Hematopoietic multipotent progenitor cell treated with erythropoietin and hydrocortisone succinate and interleukin-3 and kit ligand, for 6 days (in vitro differentiated cells): ENCODE measurements around the gene ANAPC2.

ENCODE experiments used
- DNase-seq: peaks from one replicate; pipeline ENCODE4 v3.0.0-alpha.2; 2015

Gene ANAPC2

GRCh38 chr9:137160716-137161557 lies 27.4 kb downstream of the ANAPC2 start:
- no peak for DNase-seq

DNA sequence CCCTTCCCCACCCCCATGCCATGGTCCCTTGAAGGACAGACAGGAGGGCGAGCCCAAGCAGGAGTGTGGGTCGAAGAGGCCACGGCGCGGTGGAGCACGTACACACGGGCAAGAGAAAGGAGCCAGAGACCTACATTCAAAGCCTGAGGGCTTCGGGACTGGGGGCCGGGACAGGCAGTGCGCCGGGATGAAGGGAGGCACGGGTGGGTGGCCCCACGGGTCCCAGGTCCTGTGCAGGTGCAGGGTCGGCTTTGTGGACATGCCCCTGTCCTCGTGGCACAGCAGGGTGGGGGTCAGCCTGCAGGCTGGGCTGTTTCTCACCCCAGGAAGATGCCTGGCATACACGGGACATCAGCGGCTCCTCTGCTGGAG lies 28.3 kb downstream of the ANAPC2 start:
- DNase-seq: no peak

DNA sequence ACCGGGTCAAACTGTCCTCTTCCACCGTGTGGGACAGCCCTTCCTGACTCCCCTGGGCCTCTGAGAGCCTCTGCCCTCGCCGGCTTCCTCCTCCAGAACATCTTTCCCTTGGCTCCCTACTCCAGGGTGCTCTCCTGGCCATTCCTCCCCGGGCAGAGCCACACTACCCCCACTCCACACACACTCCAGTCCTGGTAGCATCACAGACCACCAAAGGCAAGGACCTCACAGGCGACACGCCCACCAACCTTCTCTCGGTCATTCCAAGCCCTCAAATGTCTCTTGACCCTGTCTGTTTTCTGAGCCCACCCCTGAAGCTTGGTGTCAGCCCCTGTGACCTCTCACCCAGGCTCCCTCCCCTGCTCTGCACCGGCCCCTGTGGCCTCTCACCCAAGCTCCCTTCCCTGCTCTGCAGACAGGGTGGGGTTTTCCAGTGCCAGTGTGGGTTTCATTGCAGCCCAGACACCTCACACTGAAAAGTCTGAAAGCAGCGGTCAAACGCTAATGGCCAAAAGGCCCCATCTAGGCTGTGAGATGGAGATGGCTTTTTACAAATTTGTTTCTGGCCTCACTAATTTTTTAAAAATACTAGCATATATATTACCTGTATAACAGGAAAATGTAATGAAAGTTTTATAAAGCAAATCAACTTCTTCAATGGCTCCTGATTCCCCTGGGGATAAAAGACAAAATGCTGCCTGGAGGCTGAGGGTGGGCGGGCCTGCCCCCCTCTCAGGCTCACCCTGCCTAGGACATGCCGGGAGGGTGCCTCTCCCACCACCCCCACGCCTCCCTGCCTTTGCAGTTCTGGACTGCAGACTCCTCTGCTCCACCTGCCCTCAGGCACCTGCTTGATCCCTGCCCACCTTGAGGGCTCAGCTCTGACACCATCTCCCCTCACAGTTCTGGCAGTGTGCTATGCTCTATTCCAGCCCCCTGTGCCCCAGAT lies 29.0 kb downstream of the ANAPC2 start:
- DNase-seq: no peak

GRCh38 chr9:137158625-137159024 lies 29.7 kb downstream of the ANAPC2 start:
- no peak for DNase-seq

GRCh38 chr9:137157618-137158415 lies 30.5 kb downstream of the ANAPC2 start:
- DNase-seq: no peak

DNA sequence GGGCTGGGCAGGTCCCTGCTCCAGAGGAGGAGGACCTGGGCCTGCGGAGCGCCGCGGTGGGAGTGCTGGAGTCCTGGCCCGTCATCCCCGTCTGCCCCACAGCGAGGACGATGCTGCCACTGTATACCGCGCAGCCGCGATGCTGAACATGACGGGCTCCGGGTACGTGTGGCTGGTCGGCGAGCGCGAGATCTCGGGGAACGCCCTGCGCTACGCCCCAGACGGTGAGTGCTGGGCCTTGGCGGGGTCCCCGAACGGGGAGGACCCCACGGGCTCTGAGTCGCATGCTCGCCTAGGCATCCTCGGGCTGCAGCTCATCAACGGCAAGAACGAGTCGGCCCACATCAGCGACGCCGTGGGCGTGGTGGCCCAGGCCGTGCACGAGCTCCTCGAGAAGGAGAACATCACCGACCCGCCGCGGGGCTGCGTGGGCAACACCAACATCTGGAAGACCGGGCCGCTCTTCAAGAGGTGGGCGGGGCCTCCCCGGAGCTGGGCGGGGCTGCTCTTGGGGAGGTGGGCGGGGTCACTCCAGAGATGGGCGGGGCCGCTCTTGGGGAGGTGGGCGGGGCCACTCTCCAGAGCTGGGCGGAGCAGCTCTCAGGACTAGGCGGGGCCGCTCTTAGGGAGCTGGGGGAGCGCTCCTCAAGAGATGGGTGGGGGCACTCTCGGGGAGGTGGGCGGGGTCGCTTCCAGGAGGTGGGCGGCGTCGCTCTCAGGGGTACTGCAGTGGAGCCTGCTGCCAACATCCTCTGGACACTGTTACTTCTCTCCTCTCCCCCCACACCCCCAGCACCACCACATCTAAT lies 31.6 kb downstream of the ANAPC2 start:
- peak; percentile 89 for DNase-seq

DNA sequence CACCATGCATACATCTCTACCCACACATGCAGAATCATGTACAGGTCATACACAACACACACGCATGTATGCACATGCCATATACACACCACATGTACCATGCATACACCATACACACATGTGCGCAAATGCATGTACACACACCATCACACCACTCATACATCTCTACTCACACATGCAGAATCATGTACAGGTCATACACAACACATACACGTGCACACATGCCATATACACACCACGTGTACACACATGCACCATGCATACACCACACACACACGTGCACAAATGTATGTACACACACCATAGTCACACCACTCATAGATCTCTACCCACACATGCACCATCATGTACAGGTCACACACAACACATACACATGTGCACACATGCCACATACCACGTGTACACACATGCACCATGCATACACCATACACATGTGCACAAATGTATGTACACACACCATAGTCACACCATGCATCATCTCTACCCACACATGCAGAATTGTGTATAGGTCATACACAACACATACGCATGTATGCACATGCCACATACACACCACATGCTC lies 35.4 kb downstream of the ANAPC2 start:
- DNase-seq: no peak

GRCh38 chr9:137150617-137151457 lies 37.5 kb downstream of the ANAPC2 start:
- peak; percentile 85 for DNase-seq

- peak; percentile 80 for DNase-seq
Measured at GRCh38 chr9:137149942-137150616, 38.3 kb downstream of the ANAPC2 start.

DNA sequence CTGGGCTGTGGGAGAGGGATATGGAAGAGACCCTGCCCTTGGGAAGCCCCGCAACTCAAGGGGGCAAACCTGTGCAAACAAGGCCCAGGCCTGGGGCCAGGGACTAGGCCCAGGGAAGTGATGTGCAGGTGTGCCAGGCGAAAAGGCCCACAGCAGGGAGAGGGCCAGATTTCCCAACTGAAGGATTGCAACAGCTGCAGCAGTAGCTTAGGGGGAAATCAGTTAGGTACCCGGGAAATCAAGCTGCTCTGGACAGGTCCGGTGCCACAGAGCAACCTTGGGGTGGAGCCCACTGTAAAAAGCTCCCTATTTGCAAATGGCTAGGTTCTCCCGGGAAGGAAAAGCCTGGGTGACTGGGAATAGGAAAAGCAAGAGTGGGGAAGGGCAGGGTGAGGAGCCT lies 39.0 kb downstream of the ANAPC2 start:
- no peak for DNase-seq

GRCh38 chr9:137148661-137149060 lies 39.7 kb downstream of the ANAPC2 start:
- DNase-seq: no peak

DNA sequence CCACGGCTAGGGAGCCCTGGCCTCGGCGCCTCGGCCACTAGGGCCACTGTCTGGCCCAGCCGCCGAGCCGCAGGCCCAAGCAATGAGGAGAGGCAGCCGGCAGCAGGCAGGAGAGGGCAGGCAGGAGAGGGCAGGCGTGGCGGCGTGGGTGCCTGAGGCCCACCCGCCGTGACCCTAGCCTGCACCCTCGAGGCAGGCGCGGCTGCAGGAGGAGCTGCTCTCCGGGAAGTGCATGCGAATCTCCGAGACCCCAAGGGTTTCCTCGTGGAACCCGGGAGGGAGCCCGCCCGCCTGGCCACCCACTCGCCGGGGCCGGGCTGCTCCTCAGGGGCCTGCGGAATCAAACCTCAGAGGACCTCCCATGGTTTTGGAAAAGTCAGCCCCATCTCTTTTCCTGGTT lies 40.1 kb downstream of the ANAPC2 start:
- DNase-seq: no peak

- DNase-seq: no peak
Measured at GRCh38 chr9:137147793-137148160, 40.6 kb downstream of the ANAPC2 start.

GRCh38 chr9:137147091-137147792 lies 41.1 kb downstream of the ANAPC2 start:
- DNase-seq: no peak

- DNase-seq: peak; percentile 41
Measured at GRCh38 chr9:137146527-137146918, 41.8 kb downstream of the ANAPC2 start.

DNA sequence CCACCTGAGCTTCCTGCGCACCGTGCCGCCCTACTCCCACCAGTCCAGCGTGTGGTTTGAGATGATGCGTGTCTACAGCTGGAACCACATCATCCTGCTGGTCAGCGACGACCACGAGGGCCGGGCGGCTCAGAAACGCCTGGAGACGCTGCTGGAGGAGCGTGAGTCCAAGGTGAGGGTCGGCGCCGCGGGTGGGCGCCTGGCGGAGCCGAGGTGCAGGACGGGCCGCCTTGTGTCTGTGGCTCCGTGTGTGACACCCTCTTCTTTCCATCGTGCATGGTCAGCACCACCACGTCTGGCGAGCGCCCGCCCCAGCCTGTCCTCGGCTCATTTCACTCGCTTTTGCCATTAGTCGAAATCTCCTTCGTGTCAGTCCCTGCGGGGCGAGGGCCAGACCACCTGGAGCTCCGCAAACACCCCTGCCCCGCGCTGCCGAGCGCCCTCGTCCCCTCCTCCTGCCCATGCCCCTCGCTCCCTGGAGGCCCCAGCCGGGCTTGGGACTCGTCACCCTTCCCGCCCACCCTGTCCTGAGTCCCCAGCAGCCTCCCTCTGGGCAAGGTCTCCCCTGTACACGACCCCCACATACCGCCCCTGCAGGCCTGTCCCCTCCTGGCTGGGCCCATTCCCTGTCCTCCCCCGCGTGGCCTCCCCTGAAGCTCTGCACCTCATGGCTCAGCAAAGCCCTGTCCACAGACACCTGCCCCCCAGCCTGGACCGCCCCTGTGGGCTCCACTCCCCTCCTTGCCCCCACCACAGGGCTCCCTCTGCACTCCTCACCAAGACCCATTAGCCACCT lies 42.4 kb downstream of the ANAPC2 start:
- no peak for DNase-seq

DNA sequence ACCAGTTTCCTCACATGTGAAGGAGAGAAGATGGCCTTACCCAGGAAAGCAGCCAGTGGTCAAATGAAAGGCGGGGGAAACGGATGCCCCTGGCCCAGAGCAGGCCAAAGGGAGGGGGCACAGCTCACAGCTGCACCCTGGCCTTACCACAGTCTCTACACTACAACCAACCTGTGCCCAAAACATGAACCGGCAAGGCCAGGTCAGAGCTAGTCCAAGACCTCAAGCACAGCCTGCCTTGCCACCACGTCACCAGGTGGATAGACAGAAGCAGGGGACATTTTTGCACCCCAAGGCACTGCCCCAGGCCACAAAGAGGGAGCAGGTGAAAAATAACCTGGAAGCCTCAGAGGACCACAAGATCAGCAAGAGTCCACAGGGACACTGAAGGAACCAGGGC lies 44.9 kb downstream of the ANAPC2 start:
- no peak for DNase-seq
